ENCODE data around the gene ACVR1. TPM values are rescaled to one million over a fixed set of nuclear protein-coding genes. Genes with fewer than 3 reads are reported as not detected.

Gene ACVR1
- total and polyA plus RNA-seq, 2 experiments from 2014 or later, result 8.9 to 21.5 TPM

DNA sequence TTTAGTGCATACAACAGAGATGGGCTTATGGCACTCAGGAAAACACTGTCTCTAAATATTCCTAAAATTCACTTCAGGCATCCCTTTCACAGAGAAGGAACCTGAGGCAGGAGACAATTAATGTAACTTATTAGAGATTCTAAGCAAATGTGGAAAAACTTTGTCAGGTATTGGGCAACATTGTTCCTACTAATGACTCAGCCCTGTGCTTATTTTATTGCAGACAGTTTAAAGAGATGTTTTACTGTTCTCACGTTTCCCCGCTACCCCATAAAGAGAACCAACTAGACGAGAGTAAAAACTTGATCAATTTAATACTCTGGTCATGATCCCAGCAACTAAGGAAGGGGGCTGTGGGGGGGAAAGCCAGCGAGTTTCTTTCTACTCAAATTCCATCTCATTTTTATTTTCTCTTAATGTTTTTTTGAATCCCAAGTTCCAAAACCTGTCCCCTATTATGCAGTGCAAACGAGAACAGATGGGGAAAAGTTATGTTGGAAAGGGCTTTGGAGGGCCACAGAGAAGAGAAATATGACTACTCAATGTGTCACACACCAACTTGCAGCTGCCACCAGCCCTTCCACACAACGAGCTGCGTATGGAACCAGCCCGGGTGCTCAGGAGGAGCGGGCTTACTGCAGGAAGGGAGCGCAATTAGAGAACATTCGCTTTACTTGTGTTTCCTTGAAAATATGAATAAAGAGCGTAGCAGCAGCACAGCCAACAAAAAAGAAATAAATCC lies 18.7 kb upstream of the ACVR1 start (continued):
- TF ChIP-seq, protein P1, sequence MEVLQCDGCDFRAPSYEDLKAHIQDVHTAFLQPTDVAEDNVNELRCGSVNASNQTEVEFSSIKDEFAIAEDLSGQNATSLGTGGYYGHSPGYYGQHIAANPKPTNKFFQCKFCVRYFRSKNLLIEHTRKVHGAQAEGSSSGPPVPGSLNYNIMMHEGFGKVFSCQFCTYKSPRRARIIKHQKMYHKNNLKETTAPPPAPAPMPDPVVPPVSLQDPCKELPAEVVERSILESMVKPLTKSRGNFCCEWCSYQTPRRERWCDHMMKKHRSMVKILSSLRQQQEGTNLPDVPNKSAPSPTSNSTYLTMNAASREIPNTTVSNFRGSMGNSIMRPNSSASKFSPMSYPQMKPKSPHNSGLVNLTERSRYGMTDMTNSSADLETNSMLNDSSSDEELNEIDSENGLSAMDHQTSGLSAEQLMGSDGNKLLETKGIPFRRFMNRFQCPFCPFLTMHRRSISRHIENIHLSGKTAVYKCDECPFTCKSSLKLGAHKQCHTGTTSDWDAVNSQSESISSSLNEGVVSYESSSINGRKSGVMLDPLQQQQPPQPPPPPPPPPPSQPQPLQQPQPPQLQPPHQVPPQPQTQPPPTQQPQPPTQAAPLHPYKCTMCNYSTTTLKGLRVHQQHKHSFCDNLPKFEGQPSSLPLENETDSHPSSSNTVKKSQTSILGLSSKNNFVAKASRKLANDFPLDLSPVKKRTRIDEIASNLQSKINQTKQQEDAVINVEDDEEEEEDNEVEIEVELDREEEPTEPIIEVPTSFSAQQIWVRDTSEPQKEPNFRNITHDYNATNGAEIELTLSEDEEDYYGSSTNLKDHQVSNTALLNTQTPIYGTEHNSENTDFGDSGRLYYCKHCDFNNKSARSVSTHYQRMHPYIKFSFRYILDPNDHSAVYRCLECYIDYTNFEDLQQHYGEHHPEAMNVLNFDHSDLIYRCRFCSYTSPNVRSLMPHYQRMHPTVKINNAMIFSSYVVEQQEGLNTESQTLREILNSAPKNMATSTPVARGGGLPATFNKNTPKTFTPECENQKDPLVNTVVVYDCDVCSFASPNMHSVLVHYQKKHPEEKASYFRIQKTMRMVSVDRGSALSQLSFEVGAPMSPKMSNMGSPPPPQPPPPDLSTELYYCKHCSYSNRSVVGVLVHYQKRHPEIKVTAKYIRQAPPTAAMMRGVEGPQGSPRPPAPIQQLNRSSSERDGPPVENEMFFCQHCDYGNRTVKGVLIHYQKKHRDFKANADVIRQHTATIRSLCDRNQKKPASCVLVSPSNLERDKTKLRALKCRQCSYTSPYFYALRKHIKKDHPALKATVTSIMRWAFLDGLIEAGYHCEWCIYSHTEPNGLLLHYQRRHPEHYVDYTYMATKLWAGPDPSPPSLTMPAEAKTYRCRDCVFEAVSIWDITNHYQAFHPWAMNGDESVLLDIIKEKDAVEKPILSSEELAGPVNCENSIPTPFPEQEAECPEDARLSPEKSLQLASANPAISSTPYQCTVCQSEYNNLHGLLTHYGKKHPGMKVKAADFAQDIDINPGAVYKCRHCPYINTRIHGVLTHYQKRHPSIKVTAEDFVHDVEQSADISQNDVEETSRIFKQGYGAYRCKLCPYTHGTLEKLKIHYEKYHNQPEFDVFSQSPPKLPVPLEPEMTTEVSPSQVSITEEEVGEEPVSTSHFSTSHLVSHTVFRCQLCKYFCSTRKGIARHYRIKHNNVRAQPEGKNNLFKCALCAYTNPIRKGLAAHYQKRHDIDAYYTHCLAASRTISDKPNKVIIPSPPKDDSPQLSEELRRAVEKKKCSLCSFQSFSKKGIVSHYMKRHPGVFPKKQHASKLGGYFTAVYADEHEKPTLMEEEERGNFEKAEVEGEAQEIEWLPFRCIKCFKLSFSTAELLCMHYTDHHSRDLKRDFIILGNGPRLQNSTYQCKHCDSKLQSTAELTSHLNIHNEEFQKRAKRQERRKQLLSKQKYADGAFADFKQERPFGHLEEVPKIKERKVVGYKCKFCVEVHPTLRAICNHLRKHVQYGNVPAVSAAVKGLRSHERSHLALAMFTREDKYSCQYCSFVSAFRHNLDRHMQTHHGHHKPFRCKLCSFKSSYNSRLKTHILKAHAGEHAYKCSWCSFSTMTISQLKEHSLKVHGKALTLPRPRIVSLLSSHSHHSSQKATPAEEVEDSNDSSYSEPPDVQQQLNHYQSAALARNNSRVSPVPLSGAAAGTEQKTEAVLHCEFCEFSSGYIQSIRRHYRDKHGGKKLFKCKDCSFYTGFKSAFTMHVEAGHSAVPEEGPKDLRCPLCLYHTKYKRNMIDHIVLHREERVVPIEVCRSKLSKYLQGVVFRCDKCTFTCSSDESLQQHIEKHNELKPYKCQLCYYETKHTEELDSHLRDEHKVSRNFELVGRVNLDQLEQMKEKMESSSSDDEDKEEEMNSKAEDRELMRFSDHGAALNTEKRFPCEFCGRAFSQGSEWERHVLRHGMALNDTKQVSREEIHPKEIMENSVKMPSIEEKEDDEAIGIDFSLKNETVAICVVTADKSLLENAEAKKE (CRISPR knock-in tag; IDR thresholded peaks at IDR 0.05), result no peak
- TF ChIP-seq POLR2AphosphoS5 (IDR thresholded peaks at IDR 0.05; ENCODE audit: low read depth), result no peak

- DNase-seq (ENCODE audit: low spot score), result no peak
- Histone ChIP-seq H3K27me3 (ENCODE audit: insufficient read depth) (no peaks in the 10 kb centered on the region), H3K36me3 (ENCODE audit: insufficient read depth) (no peaks in the 10 kb centered on the region), H3K79me2 (replicated peaks; ENCODE audit: insufficient read depth) (no peaks in the 10 kb centered on the region), H3K4me1 (ENCODE audit: insufficient read depth) (peaks cover 63% of the 10 kb centered on the region), H4K20me1 (replicated peaks; ENCODE audit: insufficient read depth) (no peaks in the 10 kb centered on the region), H3F3A (replicated peaks; ENCODE audit: low read depth) (no peaks in the 10 kb centered on the region; the same call in 1 of the 2 replicates), H3K9me2 (ENCODE audit: insufficient read depth) (0 out of 2 replicates have a peak, but pooled peaks cover 4% of the 10 kb centered on the region), H3K4me2 (no peak overlapping the region), H3K27ac (ENCODE audit: low read depth) (no peak overlapping the region), H2AFZ (no peak overlapping the region), H3K4me3 (no peak overlapping the region)
- Mint-ChIP-seq H3K4me3 (no peak overlapping the region), H3K27me3 (ENCODE audit: insufficient read depth, low read depth, poor library complexity) (peaks cover 8% of the 10 kb centered on the region), H3K36me3 (ENCODE audit: low read depth) (no peaks in the 10 kb centered on the region), H3K27ac (peak overlapping the region; percentile 82), H3K9me3 (no peaks in the 10 kb centered on the region), H3K4me1 (peaks cover 59% of the 10 kb centered on the region)
- no peak; the same call in 2 of the 3 replicates for ATAC-seq
- TF ChIP-seq EZH2 (IDR thresholded peaks at IDR 0.05; ENCODE audit: low read depth, unreplicated experiment) (no peak), CREB1 (CRISPR knock-in tag; IDR thresholded peaks at IDR 0.05; ENCODE audit: low read depth) (no peak), POLR2AphosphoS5 (IDR thresholded peaks at IDR 0.05; ENCODE audit: low read depth) (no peak), ZNF331 (CRISPR knock-in tag; IDR thresholded peaks at IDR 0.05; ENCODE audit: low read depth) (no peak), EZH2phosphoT487 (IDR thresholded peaks at IDR 0.05; ENCODE audit: unreplicated experiment) (no peak)
These were observed 17.5 kb upstream of the ACVR1 start for GRCh38 chr2:157893611-157894010.

Measured in GM23338 (cell line).